CD4-positive, alpha-beta T cell (primary cell): ENCODE data around the gene MTG2. TPM values are rescaled to one million over a fixed set of nuclear protein-coding genes. Genes with fewer than 3 reads are reported as not detected.

Experiments used
- ATAC-seq: fragments of 200-7000 bp; cut with Tn5 transposase; one replicate; pipeline ENCODE4 v1.10.0; 2022; ENCODE audit warnings: mild to moderate bottlenecking; ENCODE audit not compliant: poor library complexity
- CTCF ChIA-PET: fragments of 350-600 bp; sonication (Branson Sonifier 250); formaldehyde crosslinking; loops from one replicate; lab custom pipeline; 2021; ENCODE audit warnings: antibody characterized with exemption, inconsistent platforms; lab: Charles Lee
- POLR2A ChIA-PET: fragments of 350-600 bp; sonication (Branson Sonifier 250); formaldehyde crosslinking; loops from one replicate; lab custom pipeline; 2021; ENCODE audit warnings: antibody characterized with exemption, inconsistent platforms; lab: Charles Lee
- DNase-seq, 14 experiments: peaks; one replicate each; pipeline ENCODE4 v3.0.0-alpha.2; 2013 to 2020; ENCODE audit warnings: mixed read lengths in 2 of 14
- H3K27ac ChIP-seq, 2 donors: one replicate each; pipeline versions ENCODE4 v1.5.1 to v1.7.0; 2013; ENCODE audit warnings: low read length in 2 of 2, low read depth in 1 of 2, mild to moderate bottlenecking in 1 of 2
- H3K27me3 ChIP-seq, 2 experiments: 1 replicate in 1 of 2; 2 replicates in 1 of 2; pipeline versions ENCODE4 v1.6.1 to v1.7.0; 2013; ENCODE audit warnings: low read length in 2 of 2, control low read depth in 1 of 2, mild to moderate bottlenecking in 1 of 2, moderate library complexity in 1 of 2; ENCODE audit not compliant: insufficient read depth in 2 of 2, control insufficient read depth in 1 of 2
- H3K36me3 ChIP-seq: one replicate; pipeline ENCODE4 v1.6.1; 2013; ENCODE audit warnings: low read length, control low read depth; ENCODE audit not compliant: insufficient read depth
- H3K4me1 ChIP-seq: one replicate; pipeline ENCODE4 v1.6.1; 2013; ENCODE audit warnings: low read length, control low read depth; ENCODE audit not compliant: insufficient read depth
- H3K4me3 ChIP-seq: one replicate; pipeline ENCODE4 v1.5.1; 2013; ENCODE audit warnings: mild to moderate bottlenecking, low read length, moderate library complexity
- H3K9me3 ChIP-seq, 2 experiments: 1 replicate in 1 of 2; 2 replicates in 1 of 2; pipeline versions ENCODE4 v1.6.1 to v1.7.0; 2013; ENCODE audit warnings: low read length in 2 of 2, mild to moderate bottlenecking in 2 of 2, control low read depth in 1 of 2, moderate library complexity in 1 of 2; ENCODE audit not compliant: control insufficient read depth in 1 of 2, insufficient read depth in 1 of 2
- H3K27ac Mint-ChIP-seq: one replicate; pipeline ENCODE4 v1.8.0; 2020; ENCODE audit warnings: mixed read lengths
- H3K27me3 Mint-ChIP-seq: one replicate; pipeline ENCODE4 v1.8.0; 2021; ENCODE audit warnings: mixed read lengths
- H3K36me3 Mint-ChIP-seq: one replicate; pipeline ENCODE4 v1.8.0; 2021; ENCODE audit warnings: low read depth, mixed read lengths
- H3K4me1 Mint-ChIP-seq: one replicate; pipeline ENCODE4 v1.8.0; 2021; ENCODE audit warnings: low read depth, mixed read lengths
- H3K4me3 Mint-ChIP-seq: one replicate; pipeline ENCODE4 v1.8.0; 2020; ENCODE audit warnings: mild to moderate bottlenecking, mixed read lengths
- H3K9me3 Mint-ChIP-seq: one replicate; pipeline ENCODE4 v1.8.0; 2020; ENCODE audit warnings: mixed read lengths
- CTCF ChIP-seq: fragments of 200-600 bp; IDR thresholded peaks from one replicate; pipeline ENCODE4 v1.8.0; 2022; ENCODE audit warnings: antibody characterized with exemption, mild to moderate bottlenecking
- intact Hi-C, 2 experiments: fragments of 100-400 bp; cut with DNase I in 1 of 2; cut with micrococcal nuclease in 1 of 2; formaldehyde crosslinking; loops; one replicate each; pipeline versions ENCODE4 v1.15.1 to v1.9.0; 2023 to 2025; cut with DNase I, micrococcal nuclease
- total RNA-seq, 174 experiments: library from RNA in 2 of 174; stranded (reverse) in 2 of 174; gene quantifications; one replicate each; pipeline ENCODE4 v1.2.3 and lab custom pipeline; 2021 to 2026

The MTG2 gene
- total RNA-seq, 2 experiments from 2014 or later, result 9.5 to 9.9 TPM

DNA sequence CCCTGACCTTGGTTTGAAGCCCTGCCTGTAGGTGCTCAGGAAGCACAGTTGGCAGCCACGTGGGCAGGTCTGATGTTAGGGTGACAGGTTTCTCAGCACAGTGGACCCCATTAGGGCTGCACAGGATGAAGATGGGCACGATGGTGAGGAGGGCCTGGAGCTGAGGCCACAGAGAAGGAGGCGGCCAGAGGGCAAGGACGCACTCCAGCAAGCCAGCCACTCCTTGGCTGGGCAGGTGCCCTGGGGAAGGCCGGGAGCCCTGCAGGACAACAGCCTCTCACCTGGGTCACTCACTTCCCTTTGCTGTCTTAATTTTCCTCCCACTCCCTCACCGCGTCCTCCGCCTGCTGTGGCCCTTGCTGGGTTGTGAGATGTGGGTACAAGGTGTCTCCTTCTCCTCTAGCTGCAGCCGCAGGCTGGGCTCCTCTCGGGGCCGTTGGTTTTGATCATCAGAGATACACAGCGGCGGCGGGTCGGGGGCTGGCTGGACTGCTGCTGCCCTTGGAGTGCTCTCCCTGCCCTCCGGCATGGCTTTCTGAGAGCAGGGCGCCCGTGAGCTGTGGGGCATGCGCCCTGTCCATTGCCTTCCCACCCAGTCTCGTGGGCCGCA, 61.2 kb downstream of the MTG2 start:
- H3K4me1 ChIP-seq, result peaks cover 44% of the 10 kb centered on the region
- H3K4me3 ChIP-seq, result no peak overlapping the region
- Mint-ChIP-seq H3K27me3 (no peaks in the 10 kb centered on the region), H3K36me3 (peaks cover 28% of the 10 kb centered on the region), H3K4me1 (peaks cover 49% of the 10 kb centered on the region), H3K4me3 (no peak overlapping the region), H3K9me3 (no peaks in the 10 kb centered on the region), H3K27ac (no peak overlapping the region)
- ATAC-seq, result no peak
- H3K27me3 ChIP-seq, result no peaks in the 10 kb centered on the region
- no peak for DNase-seq
- peaks cover 23% of the 10 kb centered on the region for H3K36me3 ChIP-seq
- ChIA-PET POLR2A (no interaction called here), CTCF (no interaction called here)
- H3K27ac ChIP-seq, result no peak overlapping the region
- intact Hi-C loops, result no loop called here
- TF ChIP-seq CTCF, result no peak
- no peaks in the 10 kb centered on the region for H3K9me3 ChIP-seq

DNA sequence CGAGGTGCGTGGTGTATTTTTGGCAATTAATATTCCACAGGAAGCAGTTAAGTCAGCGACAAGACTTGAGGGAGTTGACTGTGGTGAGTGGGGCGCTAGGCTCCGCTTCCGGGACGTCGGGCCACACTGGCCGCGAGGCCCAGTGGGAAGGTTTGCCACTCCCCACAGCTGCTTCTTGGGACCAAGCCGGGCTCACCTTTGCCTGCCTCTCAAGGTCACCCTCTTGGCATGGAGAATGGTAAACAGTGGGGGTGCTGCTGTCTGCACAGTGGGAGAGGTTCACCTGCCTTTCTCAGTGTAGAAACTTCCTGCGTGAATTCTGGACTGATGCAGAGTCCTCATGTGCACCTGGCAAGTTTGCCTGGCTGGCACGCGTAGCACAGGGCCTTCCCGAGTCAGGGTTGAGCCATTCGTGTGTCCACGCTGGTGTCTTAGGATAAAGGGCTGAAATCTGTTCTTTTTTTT, 61.8 kb downstream of the MTG2 start:
- no peak overlapping the region for H3K4me3 ChIP-seq
- H3K4me3 Mint-ChIP-seq, result no peak overlapping the region
- H3K27ac ChIP-seq, result no peak overlapping the region
- no peaks in the 10 kb centered on the region for H3K27me3 Mint-ChIP-seq
- peaks cover 23% of the 10 kb centered on the region for H3K36me3 ChIP-seq
- peak in 1 of 14 experiments; percentile 5 for DNase-seq
- no peak overlapping the region for H3K27ac Mint-ChIP-seq
- CTCF ChIA-PET, result no interaction called here
- no peak for TF ChIP-seq CTCF
- POLR2A ChIA-PET, result no interaction called here
- H3K36me3 Mint-ChIP-seq, result peaks cover 28% of the 10 kb centered on the region
- H3K27me3 ChIP-seq, result no peaks in the 10 kb centered on the region
- H3K9me3 ChIP-seq, result no peaks in the 10 kb centered on the region
- H3K4me1 Mint-ChIP-seq, result peaks cover 42% of the 10 kb centered on the region
- no peaks in the 10 kb centered on the region for H3K9me3 Mint-ChIP-seq
- no peak for ATAC-seq
- H3K4me1 ChIP-seq, result peaks cover 37% of the 10 kb centered on the region
- intact Hi-C loops, result no loop called here

- H3K27ac Mint-ChIP-seq, result no peak overlapping the region
Observed at GRCh38 chr20:62245911-62246280, 63.1 kb downstream of the MTG2 start.

More at GRCh38 chr20:62245911-62246280, 63.1 kb downstream of the MTG2 start:
- Mint-ChIP-seq H3K4me3 (no peak overlapping the region), H3K4me1 (peaks cover 41% of the 10 kb centered on the region), H3K36me3 (peaks cover 23% of the 10 kb centered on the region), H3K27me3 (no peaks in the 10 kb centered on the region), H3K9me3 (no peaks in the 10 kb centered on the region)
- no peak for DNase-seq
- no peaks in the 10 kb centered on the region for H3K9me3 ChIP-seq
- H3K4me1 ChIP-seq, result peaks cover 31% of the 10 kb centered on the region
- no peaks in the 10 kb centered on the region for H3K27me3 ChIP-seq
- no peak for ATAC-seq
- ChIA-PET POLR2A (interaction anchor here (1.4 kb wide), 1 partner anchor 8 kb away, joined by 3 read pairs; no protein-coding TSS in a partner anchor), CTCF (no interaction called here)
- H3K36me3 ChIP-seq, result peaks cover 23% of the 10 kb centered on the region
- no peak overlapping the region for H3K4me3 ChIP-seq
- intact Hi-C loops, result no loop called here
- no peak overlapping the region for H3K27ac ChIP-seq
- no peak for TF ChIP-seq CTCF
